NK-92 treated with Interleukin-12 subunit alpha and Interleukin-12 subunit beta, amount 100 ng/mL, for 24 hours (cell line): ENCODE results near the gene PNMA8C.

Source experiments
- DNase-seq: peaks from one replicate; lab custom pipeline; 2025; lab: John Stamatoyannopoulos, UW

The PNMA8C gene

GRCh38 chr19:46428239-46429135, at the start of gene PNMA8C:
PNMA8C (minus strand) TSS chr19:46428936; CDS start chr19:46428359, 577 bp downstream.
- no peak for DNase-seq

DNA sequence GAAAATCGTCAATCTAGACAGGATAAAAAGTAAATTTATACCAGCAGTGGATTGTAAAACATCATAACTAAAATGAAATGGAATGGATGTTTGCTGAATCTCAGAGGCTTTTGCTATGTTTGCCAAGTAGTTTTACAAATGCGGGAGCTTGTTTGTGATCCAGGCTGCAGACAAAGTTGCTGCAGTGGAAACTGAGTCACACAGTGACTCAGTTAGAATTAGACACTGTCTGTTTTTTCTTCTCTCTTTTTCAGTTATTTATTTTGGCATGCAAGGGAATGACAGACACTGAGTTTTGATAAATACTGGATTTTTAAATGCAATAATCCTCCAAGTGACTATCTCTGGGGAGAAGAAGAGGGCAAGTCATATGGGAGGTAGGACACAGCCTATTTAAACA, 47.2 kb upstream of the PNMA8C start:
- no peak for DNase-seq

- DNase-seq, result no peak
Measured at GRCh38 chr19:46474211-46474610, 45.5 kb upstream of the PNMA8C start.

DNA sequence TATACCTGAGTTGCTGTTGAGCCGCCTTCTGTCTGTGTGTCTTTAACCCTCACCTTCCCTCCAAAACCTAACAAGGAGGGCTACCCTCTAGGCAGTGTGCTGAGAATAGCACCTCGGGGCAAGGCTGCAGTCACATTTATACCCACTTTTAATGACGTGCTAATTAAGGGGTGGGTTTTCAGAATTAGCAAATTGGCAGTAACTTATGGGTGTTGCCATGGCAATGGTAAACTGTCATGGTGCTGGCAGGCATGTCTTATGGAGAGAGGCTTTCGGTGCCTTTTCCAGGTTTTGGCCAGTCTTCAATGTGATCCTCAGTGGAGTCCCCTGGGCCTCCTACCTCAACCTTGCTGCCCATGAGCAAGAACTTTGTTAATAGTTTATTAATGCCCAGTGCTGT, 43.9 kb upstream of the PNMA8C start:
- DNase-seq, result no peak

DNA sequence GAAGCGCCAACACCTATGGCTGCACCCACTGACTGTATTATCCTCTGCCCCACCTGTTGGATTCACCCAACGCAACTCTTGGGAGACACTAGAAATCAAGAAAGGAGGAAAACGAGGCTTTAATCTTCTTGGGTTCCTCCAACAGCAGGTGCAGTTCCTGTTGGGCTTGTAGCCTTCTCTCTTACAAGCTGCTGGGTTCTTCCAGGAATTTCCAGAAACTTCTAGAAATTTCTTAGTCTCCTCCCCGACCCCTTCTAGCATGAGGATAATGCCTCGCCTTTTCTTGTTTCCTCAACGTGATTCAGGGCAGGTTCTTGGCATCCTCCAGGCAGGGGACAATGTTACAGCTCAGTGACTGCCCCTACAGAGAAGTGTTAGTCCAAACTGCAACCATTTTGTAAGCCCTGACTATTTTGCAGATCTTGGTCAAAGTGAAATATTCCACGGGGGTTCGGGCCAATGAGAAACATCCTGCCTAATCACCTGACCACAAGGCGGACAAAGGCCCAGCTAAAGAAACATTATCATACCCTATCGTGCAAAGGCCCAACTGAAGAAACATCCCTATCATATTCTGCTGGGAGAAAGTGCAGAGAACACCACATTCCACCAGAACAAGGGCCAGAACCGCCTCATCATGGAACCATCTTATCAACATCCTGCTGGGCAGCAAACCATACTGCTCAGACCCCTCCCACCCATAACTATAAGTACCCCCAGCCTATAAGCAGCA, 43.2 kb upstream of the PNMA8C start:
- no peak for DNase-seq

GRCh38 chr19:46471116-46471733, 42.5 kb upstream of the PNMA8C start, which contains the start of gene PNMA8A:
PNMA8A (minus strand) TSS chr19:46471563; CDS start chr19:46471035, 528 bp downstream.
- no peak for DNase-seq

- no peak for DNase-seq
Measured at GRCh38 chr19:46470376-46470775, 41.6 kb upstream of the PNMA8C start.

- no peak for DNase-seq
Measured at GRCh38 chr19:46469541-46470185, 40.9 kb upstream of the PNMA8C start.

DNA sequence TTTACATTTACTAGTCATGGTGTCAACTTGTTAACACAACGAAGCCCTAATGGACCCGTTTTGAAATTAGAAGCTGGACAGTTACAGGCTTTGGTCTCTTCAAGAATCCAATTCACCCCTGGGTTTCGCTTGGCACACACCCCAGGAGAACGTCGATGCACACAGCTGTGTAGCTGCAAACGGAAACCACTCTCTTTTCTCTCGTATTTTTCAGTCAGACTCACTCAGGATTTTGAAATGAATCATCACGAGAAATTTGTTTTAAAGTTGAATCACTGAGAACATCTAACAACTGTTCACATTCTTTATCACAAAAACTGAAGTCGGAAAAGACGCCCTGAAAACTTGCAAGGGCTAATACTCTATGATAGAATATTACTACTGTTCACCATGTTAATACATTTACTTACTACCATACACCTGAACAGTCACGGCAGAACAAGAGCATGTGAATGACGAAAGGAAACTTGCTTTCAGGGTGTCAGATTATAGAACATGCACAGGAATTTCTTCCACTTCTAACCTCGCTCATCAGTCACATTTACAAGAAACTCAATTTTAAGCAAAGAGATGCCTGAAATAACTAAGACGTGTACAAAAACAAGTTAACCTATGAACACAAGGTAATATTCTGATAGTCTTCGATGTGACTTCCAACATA, 37.9 kb upstream of the PNMA8C start:
- DNase-seq, result no peak

GRCh38 chr19:46463516-46463915, 34.8 kb upstream of the PNMA8C start:
- no peak for DNase-seq

DNA sequence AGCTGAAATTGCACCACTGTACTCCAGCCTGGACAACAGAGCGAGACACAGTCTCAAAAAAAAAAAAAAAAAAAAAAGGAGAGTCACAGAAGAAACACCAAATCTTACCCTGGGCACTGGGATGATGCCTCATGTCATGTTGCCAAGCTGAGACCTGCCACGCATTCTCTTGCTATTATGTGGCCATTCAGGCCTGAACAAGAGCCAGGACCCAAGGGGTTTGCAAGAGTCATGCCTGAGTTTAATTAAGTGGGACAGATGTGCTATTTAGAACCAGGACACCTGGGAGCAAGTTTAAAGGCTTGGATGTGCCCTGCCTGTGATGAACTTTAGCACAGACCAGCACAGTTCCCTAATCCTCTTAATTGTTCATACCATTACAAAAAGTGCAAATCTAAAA, 32.8 kb upstream of the PNMA8C start:
- DNase-seq, result no peak

GRCh38 chr19:46460981-46461380, 32.2 kb upstream of the PNMA8C start:
- no peak for DNase-seq

- DNase-seq, result no peak
Measured at GRCh38 chr19:46460055-46460454, 31.3 kb upstream of the PNMA8C start.

GRCh38 chr19:46456930-46457329, 28.2 kb upstream of the PNMA8C start:
- no peak for DNase-seq

GRCh38 chr19:46454244-46454643, 25.5 kb upstream of the PNMA8C start:
- no peak for DNase-seq

- DNase-seq, result no peak
Measured at GRCh38 chr19:46453661-46454060, 24.9 kb upstream of the PNMA8C start.

- DNase-seq, result no peak
Measured at GRCh38 chr19:46452186-46452585, 23.4 kb upstream of the PNMA8C start.

DNA sequence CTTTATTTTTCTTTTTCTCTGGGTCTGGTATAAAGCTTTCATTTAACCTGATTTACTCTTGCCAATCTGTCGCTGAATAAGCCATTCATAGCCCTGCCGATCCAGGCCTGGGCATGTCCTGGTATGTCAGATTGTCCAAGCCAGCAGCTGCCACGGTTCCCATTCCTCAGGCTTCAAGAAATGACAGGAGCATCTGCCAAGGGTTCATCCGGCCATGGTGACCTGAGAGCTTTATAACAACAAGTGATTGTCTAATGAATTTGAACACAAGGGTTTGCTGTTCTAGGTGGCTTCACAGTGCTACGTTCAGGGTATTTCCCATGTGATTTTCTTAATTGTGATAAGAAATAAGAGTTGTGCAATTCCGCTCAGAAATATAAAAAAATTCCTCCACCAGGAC, 22.6 kb upstream of the PNMA8C start:
- no peak for DNase-seq

DNA sequence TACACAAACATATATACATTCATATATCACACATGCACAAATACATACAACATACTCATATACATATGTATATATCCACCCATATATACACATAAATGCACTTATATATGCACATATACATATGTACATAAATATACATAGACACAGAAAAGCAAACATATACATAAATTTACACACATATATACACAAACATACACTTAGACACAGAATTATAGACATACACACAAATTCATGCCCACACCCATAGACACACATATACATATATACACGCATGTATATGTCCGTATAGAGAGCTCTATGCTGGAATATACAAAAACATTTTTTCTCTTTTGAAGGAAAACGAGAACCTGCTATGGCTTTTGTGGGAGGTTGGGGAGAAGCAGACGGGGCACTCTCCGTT, 22.0 kb upstream of the PNMA8C start:
- DNase-seq, result no peak

GRCh38 chr19:46449228-46449627, 20.5 kb upstream of the PNMA8C start:
- no peak for DNase-seq

DNA sequence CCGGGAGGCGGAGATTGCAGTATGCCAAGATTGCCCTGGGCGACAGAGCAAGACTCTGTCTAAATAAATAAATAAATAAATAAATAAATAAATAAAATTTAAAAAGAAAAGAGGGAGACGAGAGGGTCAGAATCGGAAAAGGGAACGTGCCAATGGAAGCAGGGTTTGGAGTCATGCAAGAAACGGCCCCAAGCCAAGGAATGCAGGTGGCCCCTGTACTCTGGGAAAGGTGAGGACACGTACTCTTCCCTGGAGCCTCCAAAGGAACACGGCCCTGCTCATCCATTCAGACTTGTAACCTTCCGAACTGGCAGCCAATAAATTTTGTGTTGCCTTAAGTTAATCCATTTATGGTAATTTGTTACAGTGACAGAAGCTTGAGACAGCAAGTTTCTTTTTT, 19.9 kb upstream of the PNMA8C start:
- DNase-seq, result no peak

GRCh38 chr19:46447824-46448223, 19.1 kb upstream of the PNMA8C start:
- no peak for DNase-seq
